Activated CD4-positive, alpha-beta T cell treated with anti-CD3 and anti-CD28 coated beads, Interleukin-10, Interleukin-2, amounts not matched to agents 100 ng/mL and 50 ng/mL, durations not matched to agents 16 hours and 8 hours (primary cell): ENCODE data around the gene PAPSS1.
"Not testable (repeated sequence)": the region's sequence is repeated elsewhere in the genome, so short reads cannot be mapped to it uniquely, and the experiment has no call there.

Experiments used
- DNase-seq: peaks from one replicate; pipeline ENCODE4 v3.0.0-alpha.2; 2020

Gene PAPSS1

GRCh38 chr4:107685740-107686139 lies 34.3 kb downstream of the PAPSS1 start:
- DNase-seq = no peak

- DNase-seq = no peak
Observed at GRCh38 chr4:107683873-107684272, 36.2 kb downstream of the PAPSS1 start.

GRCh38 chr4:107682306-107682705 lies 37.7 kb downstream of the PAPSS1 start:
- no peak for DNase-seq

- DNase-seq = no peak
Observed at GRCh38 chr4:107669068-107669467, 51.0 kb downstream of the PAPSS1 start.

GRCh38 chr4:107666134-107666533 lies 53.9 kb downstream of the PAPSS1 start:
- no peak for DNase-seq

GRCh38 chr4:107665001-107665400 lies 55.0 kb downstream of the PAPSS1 start:
- no peak for DNase-seq

GRCh38 chr4:107658400-107659336 lies 61.4 kb downstream of the PAPSS1 start:
- DNase-seq = no peak

- peak; percentile 39 for DNase-seq
Observed at GRCh38 chr4:107655289-107655688, 64.7 kb downstream of the PAPSS1 start.

GRCh38 chr4:107654694-107655093 lies 65.3 kb downstream of the PAPSS1 start:
- no peak for DNase-seq

GRCh38 chr4:107651408-107651807 lies 68.6 kb downstream of the PAPSS1 start:
- DNase-seq = not testable (repeated sequence)

GRCh38 chr4:107650251-107650650 lies 69.8 kb downstream of the PAPSS1 start:
- no peak for DNase-seq

- DNase-seq = no peak
Observed at GRCh38 chr4:107648178-107648991, 71.6 kb downstream of the PAPSS1 start.

GRCh38 chr4:107647591-107647990 lies 72.4 kb downstream of the PAPSS1 start:
- DNase-seq = no peak

- DNase-seq = no peak
Observed at GRCh38 chr4:107645604-107646003, 74.4 kb downstream of the PAPSS1 start.

- no peak for DNase-seq
Observed at GRCh38 chr4:107643021-107643420, 77.0 kb downstream of the PAPSS1 start.

GRCh38 chr4:107640878-107641277 lies 79.2 kb downstream of the PAPSS1 start:
- DNase-seq = no peak

- DNase-seq = no peak
Observed at GRCh38 chr4:107640197-107640596, 79.8 kb downstream of the PAPSS1 start.

GRCh38 chr4:107635735-107636134 lies 84.3 kb downstream of the PAPSS1 start:
- no peak for DNase-seq

- no peak for DNase-seq
Observed at GRCh38 chr4:107631560-107631959, 88.5 kb downstream of the PAPSS1 start.

GRCh38 chr4:107630185-107630705 lies 89.8 kb downstream of the PAPSS1 start:
- DNase-seq = no peak

GRCh38 chr4:107629318-107629717 lies 90.7 kb downstream of the PAPSS1 start:
- DNase-seq = no peak

GRCh38 chr4:107625391-107625902 lies 94.6 kb downstream of the PAPSS1 start:
- no peak for DNase-seq

GRCh38 chr4:107624024-107624423 lies 96.0 kb downstream of the PAPSS1 start:
- DNase-seq = no peak
